Activated CD4-positive, alpha-beta memory T cell treated with anti-CD3 and anti-CD28 coated beads, Interleukin-2, amount 10 ng/mL, durations not matched to agents 7 days and 5 days (primary cell): Measurements from ENCODE around the gene TPPP3. TPM values are rescaled to one million over a fixed set of nuclear protein-coding genes. Genes with fewer than 3 reads are reported as not detected.

Experiments
- CTCF ChIA-PET: fragments of 350-600 bp; sonication (Branson Sonifier 250); formaldehyde crosslinking; loops from one replicate; lab custom pipeline; 2021; ENCODE audit warnings: antibody characterized with exemption, inconsistent platforms; lab: Charles Lee
- POLR2A ChIA-PET: fragments of 350-600 bp; sonication (Branson Sonifier 250); formaldehyde crosslinking; loops from one replicate; lab custom pipeline; 2021; ENCODE audit warnings: antibody characterized with exemption; lab: Charles Lee
- DNase-seq: peaks from one replicate; pipeline ENCODE4 v3.0.0-alpha.2; 2020
- H3K27ac Mint-ChIP-seq: one replicate; pipeline ENCODE4 v1.8.0; 2021; ENCODE audit warnings: mild to moderate bottlenecking, mixed read lengths
- H3K27me3 Mint-ChIP-seq: one replicate; pipeline ENCODE4 v1.8.0; 2021; ENCODE audit warnings: mixed read lengths
- H3K36me3 Mint-ChIP-seq: one replicate; pipeline ENCODE4 v1.8.0; 2021; ENCODE audit warnings: low read depth, mixed read lengths
- H3K4me1 Mint-ChIP-seq: one replicate; pipeline ENCODE4 v1.8.0; 2021; ENCODE audit warnings: mixed read lengths
- H3K4me3 Mint-ChIP-seq: one replicate; pipeline ENCODE4 v1.8.0; 2021; ENCODE audit warnings: mild to moderate bottlenecking, mixed read lengths
- H3K9me3 Mint-ChIP-seq: one replicate; pipeline ENCODE4 v1.8.0; 2021; ENCODE audit warnings: mixed read lengths
- total RNA-seq, 2 experiments: library from RNA; stranded (reverse); gene quantifications; one replicate each; pipeline ENCODE4 v1.2.3, GENCODE V29; 2021

Gene TPPP3
- total RNA-seq, 2 experiments from 2014 or later: not detected

- POLR2A ChIA-PET: no interaction called here
- no peaks in the 10 kb centered on the region for H3K36me3 Mint-ChIP-seq
- no peak for DNase-seq
- H3K9me3 Mint-ChIP-seq: no peaks in the 10 kb centered on the region
- H3K27ac Mint-ChIP-seq: no peak overlapping the region
- H3K27me3 Mint-ChIP-seq: peaks cover 31% of the 10 kb centered on the region
- no peak overlapping the region for H3K4me3 Mint-ChIP-seq
- peaks cover 5% of the 10 kb centered on the region for H3K4me1 Mint-ChIP-seq
- CTCF ChIA-PET: interaction anchor here (0.6 to 1.3 kb wide), 3 partner anchors 10 to 138 kb away, joined by 3 to 4 read pairs (median 3); partner anchors contain the start of gene PLEKHG4
Observed at GRCh38 chr16:67397812-67398545, 4.7 kb upstream of the TPPP3 start.

- Mint-ChIP-seq H3K27ac (no peak overlapping the region), H3K4me1 (peaks cover 5% of the 10 kb centered on the region), H3K27me3 (peaks cover 38% of the 10 kb centered on the region), H3K36me3 (no peaks in the 10 kb centered on the region), H3K4me3 (no peak overlapping the region), H3K9me3 (no peaks in the 10 kb centered on the region)
- ChIA-PET CTCF (interaction anchor here (0.9 kb wide), 1 partner anchor 118 kb away, joined by 4 read pairs; the partner anchor contains the start of gene PLEKHG4), POLR2A (no interaction called here)
- DNase-seq: no peak
Observed at GRCh38 chr16:67397036-67397801, 3.9 kb upstream of the TPPP3 start.

GRCh38 chr16:67396159-67397035, 3.1 kb upstream of the TPPP3 start:
- peaks cover 36% of the 10 kb centered on the region for H3K27me3 Mint-ChIP-seq
- H3K4me1 Mint-ChIP-seq: peaks cover 5% of the 10 kb centered on the region

GRCh38 chr16:67395458-67396158, 2.3 kb upstream of the TPPP3 start:
- no peak overlapping the region for H3K4me3 Mint-ChIP-seq
- peaks cover 5% of the 10 kb centered on the region for H3K4me1 Mint-ChIP-seq
- no peaks in the 10 kb centered on the region for H3K9me3 Mint-ChIP-seq
- ChIA-PET POLR2A (no interaction called here), CTCF (no interaction called here)
- no peaks in the 10 kb centered on the region for H3K36me3 Mint-ChIP-seq
- no peak for DNase-seq
- no peak overlapping the region for H3K27ac Mint-ChIP-seq
- peaks cover 40% of the 10 kb centered on the region for H3K27me3 Mint-ChIP-seq

More at GRCh38 chr16:67396159-67397035, 3.1 kb upstream of the TPPP3 start:
- DNase-seq: no peak
- H3K9me3 Mint-ChIP-seq: no peaks in the 10 kb centered on the region
- H3K27ac Mint-ChIP-seq: no peak overlapping the region
- CTCF ChIA-PET: no interaction called here
- H3K36me3 Mint-ChIP-seq: no peaks in the 10 kb centered on the region
- no peak overlapping the region for H3K4me3 Mint-ChIP-seq
- POLR2A ChIA-PET: no interaction called here

- DNase-seq: no peak
- Mint-ChIP-seq H3K27ac (no peak overlapping the region), H3K4me1 (peaks cover 5% of the 10 kb centered on the region), H3K27me3 (peaks cover 40% of the 10 kb centered on the region), H3K9me3 (no peaks in the 10 kb centered on the region), H3K4me3 (no peak overlapping the region), H3K36me3 (no peaks in the 10 kb centered on the region)
- CTCF ChIA-PET: no interaction called here
- POLR2A ChIA-PET: no interaction called here
Observed at GRCh38 chr16:67395105-67395457, 1.8 kb upstream of the TPPP3 start.

- H3K27me3 Mint-ChIP-seq: peaks cover 43% of the 10 kb centered on the region
- no peaks in the 10 kb centered on the region for H3K36me3 Mint-ChIP-seq
- CTCF ChIA-PET: interaction anchor here (1.4 kb wide), 1 partner anchor 11 kb away, joined by 5 read pairs; no protein-coding TSS in a partner anchor
- DNase-seq: no peak
- H3K9me3 Mint-ChIP-seq: no peaks in the 10 kb centered on the region
- H3K4me3 Mint-ChIP-seq: no peak overlapping the region
- peaks cover 5% of the 10 kb centered on the region for H3K4me1 Mint-ChIP-seq
- no peak overlapping the region for H3K27ac Mint-ChIP-seq
- POLR2A ChIA-PET: interaction anchor here (1.3 kb wide), 1 partner anchor 150 kb away, joined by 3 read pairs; no protein-coding TSS in a partner anchor
Observed at GRCh38 chr16:67394155-67395104, 1.1 kb upstream of the TPPP3 start.

GRCh38 chr16:67393788-67394154, 473 bp upstream of the TPPP3 start:
- Mint-ChIP-seq H3K36me3 (no peaks in the 10 kb centered on the region), H3K27ac (no peak overlapping the region), H3K27me3 (peaks cover 43% of the 10 kb centered on the region), H3K4me1 (peaks cover 5% of the 10 kb centered on the region), H3K4me3 (no peak overlapping the region), H3K9me3 (no peaks in the 10 kb centered on the region)
- DNase-seq: no peak
- ChIA-PET POLR2A (interaction anchor here (1.3 kb wide), 1 partner anchor 149 kb away, joined by 3 read pairs; no protein-coding TSS in a partner anchor), CTCF (interaction anchor here (1.1 to 1.4 kb wide), 3 partner anchors 11 to 47 kb away, joined by 3 to 5 read pairs (median 4); no protein-coding TSS in a partner anchor)

- Mint-ChIP-seq H3K4me3 (no peak overlapping the region), H3K27me3 (peaks cover 44% of the 10 kb centered on the region), H3K9me3 (no peaks in the 10 kb centered on the region), H3K27ac (no peak overlapping the region), H3K4me1 (peaks cover 5% of the 10 kb centered on the region), H3K36me3 (no peaks in the 10 kb centered on the region)
- no peak for DNase-seq
- ChIA-PET CTCF (interaction anchor here (0.6 to 1.4 kb wide), 4 partner anchors 12 to 608 kb away, joined by 3 to 5 read pairs (median 4); no protein-coding TSS in a partner anchor), POLR2A (interaction anchor here (1.3 kb wide), 1 partner anchor 148 kb away, joined by 3 read pairs; no protein-coding TSS in a partner anchor)
Observed at GRCh38 chr16:67392301-67393059, 818 bp downstream of the TPPP3 start.

GRCh38 chr16:67391424-67392300, 1.6 kb downstream of the TPPP3 start:
- Mint-ChIP-seq H3K9me3 (no peaks in the 10 kb centered on the region), H3K4me3 (no peak overlapping the region), H3K27ac (no peak overlapping the region), H3K4me1 (peaks cover 5% of the 10 kb centered on the region), H3K27me3 (peaks cover 40% of the 10 kb centered on the region), H3K36me3 (no peaks in the 10 kb centered on the region)
- ChIA-PET CTCF (interaction anchor here (1.0 kb wide), 1 partner anchor 131 kb away, joined by 3 read pairs; no protein-coding TSS in a partner anchor), POLR2A (no interaction called here)
- DNase-seq: no peak

- H3K4me1 Mint-ChIP-seq: peaks cover 5% of the 10 kb centered on the region
- no peaks in the 10 kb centered on the region for H3K36me3 Mint-ChIP-seq
- CTCF ChIA-PET: interaction anchor here (1.0 kb wide), 1 partner anchor 130 kb away, joined by 3 read pairs; no protein-coding TSS in a partner anchor
- no peaks in the 10 kb centered on the region for H3K9me3 Mint-ChIP-seq
- H3K4me3 Mint-ChIP-seq: no peak overlapping the region
- H3K27me3 Mint-ChIP-seq: peaks cover 40% of the 10 kb centered on the region
- POLR2A ChIA-PET: no interaction called here
- H3K27ac Mint-ChIP-seq: no peak overlapping the region
- no peak for DNase-seq
Observed at GRCh38 chr16:67390816-67391423, 2.4 kb downstream of the TPPP3 start.
